GM21619 (cell line): ENCODE data around the gene KIRREL3.

Experiments used
- ATAC-seq: cut with Tn5 transposase; IDR thresholded peaks from one replicate; pipeline ENCODE4 v1.9.1; 2021; ENCODE audit not compliant: unreplicated experiment

The KIRREL3 gene

GRCh38 chr11:126646701-126647557 is 353.6 kb downstream of the KIRREL3 start:
- no peak for ATAC-seq

- no peak for ATAC-seq
Measured at GRCh38 chr11:126645186-126645585, 355.4 kb downstream of the KIRREL3 start.

GRCh38 chr11:126640186-126640585 is 360.4 kb downstream of the KIRREL3 start:
- ATAC-seq, result no peak

GRCh38 chr11:126639692-126640091 is 360.9 kb downstream of the KIRREL3 start:
- no peak for ATAC-seq

GRCh38 chr11:126638648-126639047 is 361.9 kb downstream of the KIRREL3 start:
- ATAC-seq, result no peak

- ATAC-seq, result no peak
Measured at GRCh38 chr11:126637795-126638175, 362.8 kb downstream of the KIRREL3 start.

GRCh38 chr11:126636911-126637794 is 363.4 kb downstream of the KIRREL3 start:
- no peak for ATAC-seq

- no peak for ATAC-seq
Measured at GRCh38 chr11:126635511-126635910, 365.1 kb downstream of the KIRREL3 start.

GRCh38 chr11:126634963-126635362 is 365.6 kb downstream of the KIRREL3 start:
- no peak for ATAC-seq

- ATAC-seq, result no peak
Measured at GRCh38 chr11:126633330-126633729, 367.2 kb downstream of the KIRREL3 start.

- no peak for ATAC-seq
Measured at GRCh38 chr11:126630893-126631798, 369.4 kb downstream of the KIRREL3 start.

GRCh38 chr11:126630488-126630887 is 370.1 kb downstream of the KIRREL3 start:
- ATAC-seq, result no peak

- ATAC-seq, result no peak
Measured at GRCh38 chr11:126628790-126629621, 371.6 kb downstream of the KIRREL3 start.

GRCh38 chr11:126628450-126628789 is 372.1 kb downstream of the KIRREL3 start:
- ATAC-seq, result no peak

GRCh38 chr11:126627421-126627820 is 373.1 kb downstream of the KIRREL3 start:
- no peak for ATAC-seq

GRCh38 chr11:126624506-126624905 is 376.1 kb downstream of the KIRREL3 start:
- no peak for ATAC-seq

GRCh38 chr11:126619516-126619915 is 381.1 kb downstream of the KIRREL3 start:
- no peak for ATAC-seq

GRCh38 chr11:126615845-126616244 is 384.7 kb downstream of the KIRREL3 start:
- ATAC-seq, result no peak

GRCh38 chr11:126613272-126613671 is 387.3 kb downstream of the KIRREL3 start:
- ATAC-seq, result no peak

- no peak for ATAC-seq
Measured at GRCh38 chr11:126612671-126613070, 387.9 kb downstream of the KIRREL3 start.
